OCI-LY7 (cell line): Measurements from ENCODE around the gene TRIM71.

Experiments
- CTCF ChIP-seq: fragments of 200-600 bp; sonication (generic); conservative IDR thresholded peaks from 2 replicates; pipeline ENCODE4 v1.5.1; 2014; ENCODE audit warnings: mild to moderate bottlenecking, antibody characterized with exemption, low read length, moderate library complexity, mixed read lengths
- EZH2phosphoT487 ChIP-seq: fragments of 200-600 bp; sonication (generic); IDR thresholded peaks from 2 replicates; pipeline ENCODE4 v1.6.1; 2018; ENCODE audit warnings: low read depth, borderline replicate concordance, mild to moderate bottlenecking, mixed run types, antibody characterized with exemption, low read length, moderate library complexity, mixed read lengths

- no peak for TF ChIP-seq CTCF
- no peak for TF ChIP-seq EZH2phosphoT487
These were observed 590 bp upstream of the TRIM71 start for GRCh38 chr3:32817257-32817557.
